Measurements from ENCODE around the gene DUOX1. TPM values are rescaled to one million over a fixed set of nuclear protein-coding genes. Genes with fewer than 3 reads are reported as not detected.

Gene DUOX1
- total and polyA plus RNA-seq, 9 of the 15 experiments (the other 6 are each of a cell fraction or from before 2014, with no cell fraction given) = 0.01 to 0.22 (median 0.01) TPM; not detected in 6

DNA sequence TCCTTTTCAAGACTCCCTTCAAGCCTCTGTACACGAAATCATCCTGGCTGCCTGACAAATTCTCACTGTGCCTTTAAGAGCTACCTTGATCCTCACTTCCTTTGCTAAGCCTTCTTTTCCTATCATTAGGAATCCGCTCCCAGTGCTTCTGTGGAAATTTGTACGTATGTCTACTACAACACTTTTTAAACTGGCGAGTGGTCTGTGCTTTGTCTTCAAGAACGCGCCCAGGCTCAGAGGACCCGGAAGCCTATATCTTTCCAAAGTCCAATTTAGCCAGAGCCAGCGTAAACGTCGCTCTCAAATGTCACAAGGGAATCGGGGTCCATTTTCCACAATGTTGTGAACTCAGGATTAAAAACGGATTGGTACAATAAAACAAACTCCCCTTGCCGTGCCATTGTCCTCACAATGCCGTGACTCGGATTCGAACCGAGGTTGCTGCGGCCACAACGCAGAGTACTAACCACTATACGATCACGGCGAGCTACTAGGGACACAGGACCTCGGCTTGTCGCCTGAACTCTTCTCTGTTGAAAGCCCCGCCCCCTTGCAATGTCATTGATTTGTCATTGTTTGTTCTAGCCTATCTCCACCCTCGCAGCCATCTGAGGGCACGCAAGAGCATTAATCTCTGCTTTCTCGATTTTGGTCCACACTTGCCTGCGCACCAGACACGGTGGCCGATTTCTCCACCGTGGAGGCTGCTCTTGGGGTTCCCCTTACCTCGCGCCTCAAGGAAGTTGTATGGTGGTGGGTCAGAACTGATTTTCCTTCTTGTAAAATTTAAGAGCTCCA lies 70.4 kb downstream of the DUOX1 start (continued):
- TF ChIP-seq, protein P1, sequence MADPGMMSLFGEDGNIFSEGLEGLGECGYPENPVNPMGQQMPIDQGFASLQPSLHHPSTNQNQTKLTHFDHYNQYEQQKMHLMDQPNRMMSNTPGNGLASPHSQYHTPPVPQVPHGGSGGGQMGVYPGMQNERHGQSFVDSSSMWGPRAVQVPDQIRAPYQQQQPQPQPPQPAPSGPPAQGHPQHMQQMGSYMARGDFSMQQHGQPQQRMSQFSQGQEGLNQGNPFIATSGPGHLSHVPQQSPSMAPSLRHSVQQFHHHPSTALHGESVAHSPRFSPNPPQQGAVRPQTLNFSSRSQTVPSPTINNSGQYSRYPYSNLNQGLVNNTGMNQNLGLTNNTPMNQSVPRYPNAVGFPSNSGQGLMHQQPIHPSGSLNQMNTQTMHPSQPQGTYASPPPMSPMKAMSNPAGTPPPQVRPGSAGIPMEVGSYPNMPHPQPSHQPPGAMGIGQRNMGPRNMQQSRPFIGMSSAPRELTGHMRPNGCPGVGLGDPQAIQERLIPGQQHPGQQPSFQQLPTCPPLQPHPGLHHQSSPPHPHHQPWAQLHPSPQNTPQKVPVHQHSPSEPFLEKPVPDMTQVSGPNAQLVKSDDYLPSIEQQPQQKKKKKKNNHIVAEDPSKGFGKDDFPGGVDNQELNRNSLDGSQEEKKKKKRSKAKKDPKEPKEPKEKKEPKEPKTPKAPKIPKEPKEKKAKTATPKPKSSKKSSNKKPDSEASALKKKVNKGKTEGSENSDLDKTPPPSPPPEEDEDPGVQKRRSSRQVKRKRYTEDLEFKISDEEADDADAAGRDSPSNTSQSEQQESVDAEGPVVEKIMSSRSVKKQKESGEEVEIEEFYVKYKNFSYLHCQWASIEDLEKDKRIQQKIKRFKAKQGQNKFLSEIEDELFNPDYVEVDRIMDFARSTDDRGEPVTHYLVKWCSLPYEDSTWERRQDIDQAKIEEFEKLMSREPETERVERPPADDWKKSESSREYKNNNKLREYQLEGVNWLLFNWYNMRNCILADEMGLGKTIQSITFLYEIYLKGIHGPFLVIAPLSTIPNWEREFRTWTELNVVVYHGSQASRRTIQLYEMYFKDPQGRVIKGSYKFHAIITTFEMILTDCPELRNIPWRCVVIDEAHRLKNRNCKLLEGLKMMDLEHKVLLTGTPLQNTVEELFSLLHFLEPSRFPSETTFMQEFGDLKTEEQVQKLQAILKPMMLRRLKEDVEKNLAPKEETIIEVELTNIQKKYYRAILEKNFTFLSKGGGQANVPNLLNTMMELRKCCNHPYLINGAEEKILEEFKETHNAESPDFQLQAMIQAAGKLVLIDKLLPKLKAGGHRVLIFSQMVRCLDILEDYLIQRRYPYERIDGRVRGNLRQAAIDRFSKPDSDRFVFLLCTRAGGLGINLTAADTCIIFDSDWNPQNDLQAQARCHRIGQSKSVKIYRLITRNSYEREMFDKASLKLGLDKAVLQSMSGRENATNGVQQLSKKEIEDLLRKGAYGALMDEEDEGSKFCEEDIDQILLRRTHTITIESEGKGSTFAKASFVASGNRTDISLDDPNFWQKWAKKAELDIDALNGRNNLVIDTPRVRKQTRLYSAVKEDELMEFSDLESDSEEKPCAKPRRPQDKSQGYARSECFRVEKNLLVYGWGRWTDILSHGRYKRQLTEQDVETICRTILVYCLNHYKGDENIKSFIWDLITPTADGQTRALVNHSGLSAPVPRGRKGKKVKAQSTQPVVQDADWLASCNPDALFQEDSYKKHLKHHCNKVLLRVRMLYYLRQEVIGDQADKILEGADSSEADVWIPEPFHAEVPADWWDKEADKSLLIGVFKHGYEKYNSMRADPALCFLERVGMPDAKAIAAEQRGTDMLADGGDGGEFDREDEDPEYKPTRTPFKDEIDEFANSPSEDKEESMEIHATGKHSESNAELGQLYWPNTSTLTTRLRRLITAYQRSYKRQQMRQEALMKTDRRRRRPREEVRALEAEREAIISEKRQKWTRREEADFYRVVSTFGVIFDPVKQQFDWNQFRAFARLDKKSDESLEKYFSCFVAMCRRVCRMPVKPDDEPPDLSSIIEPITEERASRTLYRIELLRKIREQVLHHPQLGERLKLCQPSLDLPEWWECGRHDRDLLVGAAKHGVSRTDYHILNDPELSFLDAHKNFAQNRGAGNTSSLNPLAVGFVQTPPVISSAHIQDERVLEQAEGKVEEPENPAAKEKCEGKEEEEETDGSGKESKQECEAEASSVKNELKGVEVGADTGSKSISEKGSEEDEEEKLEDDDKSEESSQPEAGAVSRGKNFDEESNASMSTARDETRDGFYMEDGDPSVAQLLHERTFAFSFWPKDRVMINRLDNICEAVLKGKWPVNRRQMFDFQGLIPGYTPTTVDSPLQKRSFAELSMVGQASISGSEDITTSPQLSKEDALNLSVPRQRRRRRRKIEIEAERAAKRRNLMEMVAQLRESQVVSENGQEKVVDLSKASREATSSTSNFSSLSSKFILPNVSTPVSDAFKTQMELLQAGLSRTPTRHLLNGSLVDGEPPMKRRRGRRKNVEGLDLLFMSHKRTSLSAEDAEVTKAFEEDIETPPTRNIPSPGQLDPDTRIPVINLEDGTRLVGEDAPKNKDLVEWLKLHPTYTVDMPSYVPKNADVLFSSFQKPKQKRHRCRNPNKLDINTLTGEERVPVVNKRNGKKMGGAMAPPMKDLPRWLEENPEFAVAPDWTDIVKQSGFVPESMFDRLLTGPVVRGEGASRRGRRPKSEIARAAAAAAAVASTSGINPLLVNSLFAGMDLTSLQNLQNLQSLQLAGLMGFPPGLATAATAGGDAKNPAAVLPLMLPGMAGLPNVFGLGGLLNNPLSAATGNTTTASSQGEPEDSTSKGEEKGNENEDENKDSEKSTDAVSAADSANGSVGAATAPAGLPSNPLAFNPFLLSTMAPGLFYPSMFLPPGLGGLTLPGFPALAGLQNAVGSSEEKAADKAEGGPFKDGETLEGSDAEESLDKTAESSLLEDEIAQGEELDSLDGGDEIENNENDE (IDR thresholded peaks at IDR 0.05; ENCODE audit: low read depth, low read length) = no peak
- TF ChIP-seq ZNF384 (IDR thresholded peaks at IDR 0.05; ENCODE audit: low read depth, low read length) (peak; percentile 29; the same call in 1 of the 2 replicates), ZFX (CRISPR knock-in tag; IDR thresholded peaks at IDR 0.05) (no peak; the same call in none of the 2 replicates), TAL1 (IDR thresholded peaks at IDR 0.05) (no peak), ZNF444 (CRISPR knock-in tag; IDR thresholded peaks at IDR 0.05) (no peak), SAFB2 (IDR thresholded peaks at IDR 0.05; ENCODE audit: borderline replicate concordance, low read depth, low read length, severe bottlenecking) (no peak), LARP7 (IDR thresholded peaks at IDR 0.05) (no peak), GABPB2 (CRISPR knock-in tag; conservative IDR thresholded peaks at IDR 0.05) (no peak), ZNF174 (CRISPR knock-in tag; IDR thresholded peaks at IDR 0.05) (no peak), DPF2 (IDR thresholded peaks at IDR 0.05) (0 out of 2 replicates have a peak, but pooled peaks have one; percentile 45), NONO (IDR thresholded peaks at IDR 0.05; ENCODE audit: low read depth in 2 of 2, low read length in 1 of 2) (peak in 1 of 2 experiments; percentile 81; a peak in 1 of 4 replicates), ZNF695 (CRISPR knock-in tag; IDR thresholded peaks at IDR 0.05) (no peak), TBL1XR1 (IDR thresholded peaks at IDR 0.05; ENCODE audit: low read length in 2 of 2) (peak; percentile 18 to 89; a peak in 2 of 4 replicates), CXXC5 (CRISPR knock-in tag; IDR thresholded peaks at IDR 0.05) (peak; percentile 68), IFI16 (CRISPR knock-in tag; IDR thresholded peaks at IDR 0.05) (no peak)
- TF ChIP-seq, protein P2, sequence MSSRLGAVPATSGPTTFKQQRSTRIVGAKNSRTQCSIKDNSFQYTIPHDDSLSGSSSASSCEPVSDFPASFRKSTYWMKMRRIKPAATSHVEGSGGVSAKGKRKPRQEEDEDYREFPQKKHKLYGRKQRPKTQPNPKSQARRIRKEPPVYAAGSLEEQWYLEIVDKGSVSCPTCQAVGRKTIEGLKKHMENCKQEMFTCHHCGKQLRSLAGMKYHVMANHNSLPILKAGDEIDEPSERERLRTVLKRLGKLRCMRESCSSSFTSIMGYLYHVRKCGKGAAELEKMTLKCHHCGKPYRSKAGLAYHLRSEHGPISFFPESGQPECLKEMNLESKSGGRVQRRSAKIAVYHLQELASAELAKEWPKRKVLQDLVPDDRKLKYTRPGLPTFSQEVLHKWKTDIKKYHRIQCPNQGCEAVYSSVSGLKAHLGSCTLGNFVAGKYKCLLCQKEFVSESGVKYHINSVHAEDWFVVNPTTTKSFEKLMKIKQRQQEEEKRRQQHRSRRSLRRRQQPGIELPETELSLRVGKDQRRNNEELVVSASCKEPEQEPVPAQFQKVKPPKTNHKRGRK (tag; IDR thresholded peaks at IDR 0.05) = no peak
